WTC11 (cell line): Measurements from ENCODE around the gene KCNMA1. TPM values are rescaled to one million over a fixed set of nuclear protein-coding genes. Genes with fewer than 3 reads are reported as not detected.

Experiments
- ATAC-seq: fragments of 200-7000 bp; cut with Tn5 transposase; 2 replicates; pipeline ENCODE4 v1.10.0; 2021; ENCODE audit warnings: mild to moderate bottlenecking, moderate library complexity
- CTCF ChIA-PET: fragments of 300-600 bp; sonication (Branson Sonifier 250); formaldehyde crosslinking; loops from one replicate; lab custom pipeline; 2021; ENCODE audit warnings: antibody characterized with exemption; lab: Charles Lee
- POLR2A ChIA-PET: fragments of 350-600 bp; sonication (Branson Sonifier 250); formaldehyde crosslinking; loops from one replicate; lab custom pipeline; 2021; ENCODE audit warnings: antibody characterized with exemption; lab: Charles Lee
- DNase-seq: peaks from one replicate; pipeline ENCODE4 v3.0.0; 2021; ENCODE audit warnings: low spot score
- H3K27ac Mint-ChIP-seq: 2 replicates; pipeline ENCODE4 v1.8.0; 2021; ENCODE audit warnings: mixed read lengths
- H3K27me3 Mint-ChIP-seq: 2 replicates; pipeline ENCODE4 v1.8.0; 2021; ENCODE audit warnings: low read depth, mild to moderate bottlenecking, moderate library complexity, mixed read lengths
- H3K36me3 Mint-ChIP-seq: 2 replicates; pipeline ENCODE4 v1.8.0; 2021; ENCODE audit warnings: mixed read lengths
- H3K4me1 Mint-ChIP-seq: 2 replicates; pipeline ENCODE4 v1.8.0; 2022; ENCODE audit warnings: mixed read lengths
- H3K4me3 Mint-ChIP-seq: 2 replicates; pipeline ENCODE4 v1.8.0; 2021; ENCODE audit warnings: mild to moderate bottlenecking, moderate library complexity, mixed read lengths
- H3K9me3 Mint-ChIP-seq: 2 replicates; pipeline ENCODE4 v1.8.0; 2021; ENCODE audit warnings: mixed read lengths
- CTCF ChIP-seq: fragments of 200-600 bp; IDR thresholded peaks from 2 replicates; pipeline ENCODE4 v1.8.0; 2022; ENCODE audit warnings: antibody characterized with exemption
- E2F5 ChIP-seq: sonication (generic); formaldehyde crosslinking; IDR thresholded peaks from 2 replicates; pipeline ENCODE4 v1.8.1; 2022; ENCODE audit warnings: mild to moderate bottlenecking, moderate library complexity, missing genetic modification reagents
- EMX1 ChIP-seq: fragments of 250-450 bp; sonication (Bioruptor Pico); IDR thresholded peaks from 2 replicates; pipeline ENCODE4 v1.8.0; 2021; ENCODE audit warnings: mild to moderate bottlenecking
- FOXP1 ChIP-seq: sonication (generic); formaldehyde crosslinking; IDR thresholded peaks from 2 replicates; pipeline ENCODE4 v1.8.0; 2022; ENCODE audit warnings: missing genetic modification reagents, mild to moderate bottlenecking, moderate library complexity, borderline replicate concordance
- JAZF1 ChIP-seq: fragments of 250-450 bp; sonication (Bioruptor Pico); IDR thresholded peaks from 2 replicates; pipeline ENCODE4 v1.9.0; 2021; ENCODE audit warnings: moderate library complexity, mild to moderate bottlenecking, inconsistent platforms
- RELA ChIP-seq: sonication (generic); formaldehyde crosslinking; IDR thresholded peaks from 2 replicates; pipeline ENCODE4 v1.8.1; 2022; ENCODE audit warnings: missing genetic modification reagents, mild to moderate bottlenecking, borderline replicate concordance
- SMAD4 ChIP-seq: sonication (generic); formaldehyde crosslinking; IDR thresholded peaks from 2 replicates; pipeline ENCODE4 v1.8.0; 2022; ENCODE audit warnings: mild to moderate bottlenecking, missing genetic modification reagents
- SOX15 ChIP-seq: fragments of 250-450 bp; sonication (Bioruptor Pico); IDR thresholded peaks from 2 replicates; pipeline ENCODE4 v1.9.0; 2021; ENCODE audit warnings: mild to moderate bottlenecking
- TEAD1 ChIP-seq: sonication (generic); formaldehyde crosslinking; IDR thresholded peaks from 2 replicates; pipeline ENCODE4 v1.8.0; 2022; ENCODE audit warnings: mild to moderate bottlenecking, missing genetic modification reagents
- TEAD4 ChIP-seq: sonication (generic); formaldehyde crosslinking; IDR thresholded peaks from 2 replicates; pipeline ENCODE4 v1.8.0; 2022; ENCODE audit warnings: mild to moderate bottlenecking, missing genetic modification reagents
- TP53 ChIP-seq: sonication (generic); formaldehyde crosslinking; IDR thresholded peaks from 2 replicates; pipeline ENCODE4 v1.8.1; 2023; ENCODE audit warnings: mild to moderate bottlenecking, missing genetic modification reagents
- ZBTB43 ChIP-seq: sonication (generic); formaldehyde crosslinking; IDR thresholded peaks from 2 replicates; pipeline ENCODE4 v1.8.1; 2023; ENCODE audit warnings: mild to moderate bottlenecking, missing genetic modification reagents
- ZNF121 ChIP-seq: sonication (generic); formaldehyde crosslinking; IDR thresholded peaks from 2 replicates; pipeline ENCODE4 v1.8.0; 2023; ENCODE audit warnings: missing genetic modification reagents
- ZNF219 ChIP-seq: sonication (generic); formaldehyde crosslinking; IDR thresholded peaks from 2 replicates; pipeline ENCODE4 v1.8.0; 2023; ENCODE audit warnings: missing genetic modification reagents, mild to moderate bottlenecking, borderline replicate concordance
- ZNF232 ChIP-seq: sonication (generic); formaldehyde crosslinking; IDR thresholded peaks from 2 replicates; pipeline ENCODE4 v1.8.0; 2022; ENCODE audit warnings: mild to moderate bottlenecking, missing genetic modification reagents
- ZNF263 ChIP-seq: sonication (generic); formaldehyde crosslinking; IDR thresholded peaks from 2 replicates; pipeline ENCODE4 v1.8.1; 2022; ENCODE audit warnings: low read depth, mild to moderate bottlenecking, moderate library complexity, missing genetic modification reagents
- ZNF281 ChIP-seq: sonication (generic); formaldehyde crosslinking; IDR thresholded peaks from 2 replicates; pipeline ENCODE4 v1.8.0; 2023; ENCODE audit warnings: mild to moderate bottlenecking, missing genetic modification reagents
- ZNF423 ChIP-seq: fragments of 250-450 bp; sonication (Bioruptor Pico); IDR thresholded peaks from 2 replicates; pipeline ENCODE4 v2.1.2; 2022; ENCODE audit warnings: mild to moderate bottlenecking, moderate library complexity
- ZNF425 ChIP-seq: fragments of 250-450 bp; sonication (Bioruptor Pico); conservative IDR thresholded peaks from 2 replicates; pipeline ENCODE4 v1.9.0; 2021; ENCODE audit warnings: mild to moderate bottlenecking
- total RNA-seq: library from RNA; stranded (reverse); gene quantifications from 3 replicates; pipeline ENCODE4 v1.2.3, GENCODE V29; 2021
- TF ChIP-seq, protein P1 (sequence below): sonication (generic); formaldehyde crosslinking; IDR thresholded peaks from 2 replicates; pipeline ENCODE4 v1.8.0; 2022; ENCODE audit warnings: mild to moderate bottlenecking, missing genetic modification reagents
- TF ChIP-seq, protein P2 (sequence below): sonication (generic); formaldehyde crosslinking; IDR thresholded peaks from 2 replicates; pipeline ENCODE4 v1.8.1; 2022; ENCODE audit warnings: low read depth, mild to moderate bottlenecking, moderate library complexity, missing genetic modification reagents, borderline replicate concordance

KCNMA1 gene
- total RNA-seq, 1 experiment from 2014 or later = 7.3 TPM

DNA sequence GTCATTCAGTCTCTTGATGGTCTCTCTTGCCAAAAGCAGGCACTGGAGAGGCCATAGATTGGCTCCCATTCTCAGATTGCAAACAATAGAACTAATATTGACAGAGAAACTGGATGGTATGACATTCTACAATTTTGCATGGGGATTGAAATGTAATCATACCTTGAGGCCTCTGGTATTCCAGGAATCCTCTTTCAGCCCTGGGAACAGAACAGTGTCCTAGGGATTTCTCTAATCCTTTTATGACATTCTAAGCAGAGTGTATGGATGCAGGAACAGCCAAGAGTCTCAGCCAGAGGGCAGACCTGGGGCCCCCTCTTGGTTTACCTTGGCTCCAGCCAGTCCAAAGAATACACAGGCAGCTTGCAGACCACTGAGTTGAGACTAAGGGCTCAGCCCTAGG is 206.4 kb downstream of the KCNMA1 start:
- ATAC-seq (peak; percentile 85), DNase-seq (peak; percentile 25)
- ChIA-PET POLR2A (no interaction called here), CTCF (interaction anchor here (0.6 to 2.1 kb wide), 3 partner anchors 74 to 280 kb away, joined by 3 to 9 read pairs (median 6); no protein-coding TSS in a partner anchor)
- Mint-ChIP-seq H3K9me3 (no peaks in the 10 kb centered on the region), H3K4me1 (peaks cover 35% of the 10 kb centered on the region), H3K27ac (peak overlapping the region; percentile 0; the same call in 1 of the 2 replicates), H3K27me3 (no peaks in the 10 kb centered on the region), H3K4me3 (no peak overlapping the region), H3K36me3 (no peaks in the 10 kb centered on the region)
- no peak for TF ChIP-seq RELA
- TF ChIP-seq SOX15 (CRISPR knock-in tag) = no peak
- no peak for TF ChIP-seq ZNF281 (CRISPR knock-in tag)
- TF ChIP-seq ZNF423 (CRISPR knock-in tag) = no peak
- TF ChIP-seq ZNF121 (CRISPR knock-in tag) = no peak
- no peak for TF ChIP-seq ZNF219 (CRISPR knock-in tag)
- no peak for TF ChIP-seq SMAD4
- TF ChIP-seq TP53 (CRISPR knock-in tag) = no peak
- no peak for TF ChIP-seq FOXP1 (CRISPR knock-in tag)
- no peak for TF ChIP-seq TEAD4 (CRISPR knock-in tag)
- TF ChIP-seq, protein P1, sequence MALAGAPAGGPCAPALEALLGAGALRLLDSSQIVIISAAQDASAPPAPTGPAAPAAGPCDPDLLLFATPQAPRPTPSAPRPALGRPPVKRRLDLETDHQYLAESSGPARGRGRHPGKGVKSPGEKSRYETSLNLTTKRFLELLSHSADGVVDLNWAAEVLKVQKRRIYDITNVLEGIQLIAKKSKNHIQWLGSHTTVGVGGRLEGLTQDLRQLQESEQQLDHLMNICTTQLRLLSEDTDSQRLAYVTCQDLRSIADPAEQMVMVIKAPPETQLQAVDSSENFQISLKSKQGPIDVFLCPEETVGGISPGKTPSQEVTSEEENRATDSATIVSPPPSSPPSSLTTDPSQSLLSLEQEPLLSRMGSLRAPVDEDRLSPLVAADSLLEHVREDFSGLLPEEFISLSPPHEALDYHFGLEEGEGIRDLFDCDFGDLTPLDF (CRISPR knock-in tag) = no peak
- TF ChIP-seq JAZF1 = no peak

GRCh38 chr10:77430530-77430929 is 207.1 kb downstream of the KCNMA1 start:
- Mint-ChIP-seq H3K36me3 (no peaks in the 10 kb centered on the region), H3K27me3 (no peaks in the 10 kb centered on the region), H3K4me3 (no peak overlapping the region), H3K9me3 (no peaks in the 10 kb centered on the region), H3K4me1 (peaks cover 28% of the 10 kb centered on the region), H3K27ac (no peak overlapping the region)
- ATAC-seq (no peak), DNase-seq (no peak)
- POLR2A ChIA-PET = no interaction called here
- CTCF ChIA-PET = interaction anchor here (2.1 to 2.3 kb wide), 2 partner anchors 16 to 281 kb away, joined by 9 to 10 read pairs; no protein-coding TSS in a partner anchor
- TF ChIP-seq CTCF (no peak), JAZF1 (no peak), ZNF232 (CRISPR knock-in tag) (no peak), TEAD1 (CRISPR knock-in tag) (no peak), E2F5 (no peak), ZBTB43 (CRISPR knock-in tag) (no peak), TEAD4 (CRISPR knock-in tag) (no peak), ZNF263 (CRISPR knock-in tag) (no peak), ZNF425 (CRISPR knock-in tag) (no peak), EMX1 (no peak), FOXP1 (CRISPR knock-in tag) (no peak)
- TF ChIP-seq, protein P2, sequence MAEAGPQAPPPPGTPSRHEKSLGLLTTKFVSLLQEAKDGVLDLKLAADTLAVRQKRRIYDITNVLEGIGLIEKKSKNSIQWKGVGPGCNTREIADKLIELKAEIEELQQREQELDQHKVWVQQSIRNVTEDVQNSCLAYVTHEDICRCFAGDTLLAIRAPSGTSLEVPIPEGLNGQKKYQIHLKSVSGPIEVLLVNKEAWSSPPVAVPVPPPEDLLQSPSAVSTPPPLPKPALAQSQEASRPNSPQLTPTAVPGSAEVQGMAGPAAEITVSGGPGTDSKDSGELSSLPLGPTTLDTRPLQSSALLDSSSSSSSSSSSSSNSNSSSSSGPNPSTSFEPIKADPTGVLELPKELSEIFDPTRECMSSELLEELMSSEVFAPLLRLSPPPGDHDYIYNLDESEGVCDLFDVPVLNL (CRISPR knock-in tag) = no peak
